ENCODE results near the gene CD6. TPM values are rescaled to one million over a fixed set of nuclear protein-coding genes. Genes with fewer than 3 reads are reported as not detected.

Gene CD6
- total and polyA plus RNA-seq, 2 donors (not counting 3 experiments of a cell fraction or from before 2014, with no cell fraction given) = not detected

- Histone ChIP-seq H3K4me2 (ENCODE audit: insufficient read depth, low read length) (no peak overlapping the region), H3K27ac (ENCODE audit: insufficient read depth, low read depth, low read length) (no peak overlapping the region), H4K20me1 (replicated peaks; ENCODE audit: control insufficient read depth, extremely low read depth, insufficient read depth, low read length) (no peaks in the 10 kb centered on the region), H3K4me1 (ENCODE audit: control insufficient read depth, extremely low read depth, insufficient read depth, low read length) (no peaks in the 10 kb centered on the region), H3K4me3 (replicated peaks in 1 of 3; ENCODE audit: insufficient read depth in 1 of 3, low read depth in 1 of 3, low read length in 3 of 3) (no peak overlapping the region), H3K36me3 (ENCODE audit: control insufficient read depth in 2 of 2, extremely low read depth in 1 of 2, insufficient read depth in 2 of 2, low read length in 2 of 2) (no peaks in the 10 kb centered on the region), H3K9ac (replicated peaks; ENCODE audit: extremely low read depth, insufficient read depth, low read length) (no peak overlapping the region), H3K27me3 (ENCODE audit: control insufficient read depth in 2 of 2, insufficient read depth in 2 of 2, low read length in 2 of 2) (no peaks in the 10 kb centered on the region), H3K9me3 (replicated peaks; ENCODE audit: control insufficient read depth, insufficient read depth, low read length) (no peaks in the 10 kb centered on the region), H2AFZ (ENCODE audit: low read depth, low read length) (no peak overlapping the region), H3K9me1 (replicated peaks; ENCODE audit: control insufficient read depth, extremely low read depth, insufficient read depth, low read length) (no peaks in the 10 kb centered on the region), H3K79me2 (ENCODE audit: control insufficient read depth, insufficient read depth, low read length) (no peaks in the 10 kb centered on the region)
- TF ChIP-seq POLR2A (IDR thresholded peaks at IDR 0.05; ENCODE audit: low read depth, low read length) (no peak), CTCF (IDR thresholded peaks at IDR 0.05; ENCODE audit: extremely low read depth in 1 of 2, insufficient read depth in 1 of 2, low read depth in 1 of 2, low read length in 2 of 2) (no peak), EZH2 (IDR thresholded peaks at IDR 0.05; ENCODE audit: borderline replicate concordance, low read depth, low read length, severe bottlenecking) (no peak), MAX (IDR thresholded peaks at IDR 0.05; ENCODE audit: insufficient read depth, insufficient read length) (no peak), JUN (IDR thresholded peaks at IDR 0.05; ENCODE audit: borderline replicate concordance, insufficient read depth, insufficient read length, low read depth) (no peak)
- POLR2A ChIA-PET = no interaction called here
- dilution Hi-C loops (cut with MboI; ENCODE audit: extremely low pct_ligation_motif_present, low sequenced_read_pairs) (no loop called here), intact Hi-C loops (cut with micrococcal nuclease) (no loop called here)
- no TSS peak for BruUV-seq (replicated peaks)
- CTCF ChIA-PET = no interaction called here
- DNase-seq (ENCODE audit: low read depth, low spot score) = no peak
- no peak for FAIRE-seq
Observed at GRCh38 chr11:61068581-61068980, 97.1 kb downstream of the CD6 start.

GRCh38 chr11:61069427-61069826, 97.9 kb downstream of the CD6 start:
- Histone ChIP-seq H2AFZ (ENCODE audit: low read depth, low read length) (no peak overlapping the region), H3K27me3 (ENCODE audit: control insufficient read depth in 2 of 2, insufficient read depth in 2 of 2, low read length in 2 of 2) (no peaks in the 10 kb centered on the region), H3K79me2 (ENCODE audit: control insufficient read depth, insufficient read depth, low read length) (no peaks in the 10 kb centered on the region), H3K4me2 (ENCODE audit: insufficient read depth, low read length) (no peak overlapping the region), H3K9me3 (replicated peaks; ENCODE audit: control insufficient read depth, insufficient read depth, low read length) (no peaks in the 10 kb centered on the region), H3K9me1 (replicated peaks; ENCODE audit: control insufficient read depth, extremely low read depth, insufficient read depth, low read length) (no peaks in the 10 kb centered on the region), H4K20me1 (replicated peaks; ENCODE audit: control insufficient read depth, extremely low read depth, insufficient read depth, low read length) (no peaks in the 10 kb centered on the region), H3K27ac (ENCODE audit: insufficient read depth, low read depth, low read length) (no peak overlapping the region), H3K36me3 (ENCODE audit: control insufficient read depth in 2 of 2, extremely low read depth in 1 of 2, insufficient read depth in 2 of 2, low read length in 2 of 2) (no peaks in the 10 kb centered on the region), H3K9ac (replicated peaks; ENCODE audit: extremely low read depth, insufficient read depth, low read length) (no peak overlapping the region), H3K4me1 (ENCODE audit: control insufficient read depth, extremely low read depth, insufficient read depth, low read length) (no peaks in the 10 kb centered on the region), H3K4me3 (replicated peaks in 1 of 3; ENCODE audit: insufficient read depth in 1 of 3, low read depth in 1 of 3, low read length in 3 of 3) (no peak overlapping the region)
- FAIRE-seq (no peak), DNase-seq (ENCODE audit: low read depth, low spot score) (no peak)
- ChIA-PET POLR2A (no interaction called here), CTCF (no interaction called here)
- TF ChIP-seq POLR2AphosphoS5 (IDR thresholded peaks at IDR 0.05; ENCODE audit: insufficient read depth, low read depth, low read length) (no peak), CTCF (IDR thresholded peaks at IDR 0.05; ENCODE audit: extremely low read depth in 1 of 2, insufficient read depth in 1 of 2, low read depth in 1 of 2, low read length in 2 of 2) (no peak), JUN (IDR thresholded peaks at IDR 0.05; ENCODE audit: borderline replicate concordance, insufficient read depth, insufficient read length, low read depth) (no peak)
- dilution Hi-C loops (cut with MboI; ENCODE audit: extremely low pct_ligation_motif_present, low sequenced_read_pairs) = no loop called here
- intact Hi-C loops (cut with micrococcal nuclease) = no loop called here
- no TSS peak for BruUV-seq (replicated peaks)
